Kidney capillary endothelial cell (primary cell): ENCODE measurements around the gene PPP2R2C.

Source experiments
- DNase-seq: peaks from one replicate; pipeline ENCODE4 v3.0.0-alpha.2; 2018; ENCODE audit warnings: low spot score

Gene PPP2R2C

GRCh38 chr4:6345096-6345830 lies 127.2 kb downstream of the PPP2R2C start:
- no peak for DNase-seq

- peak; percentile 27 for DNase-seq
Observed at GRCh38 chr4:6343939-6344408, 128.4 kb downstream of the PPP2R2C start.

- DNase-seq = no peak
Observed at GRCh38 chr4:6342530-6343293, 129.7 kb downstream of the PPP2R2C start.

- no peak for DNase-seq
Observed at GRCh38 chr4:6341696-6342095, 130.7 kb downstream of the PPP2R2C start.

GRCh38 chr4:6340446-6341015 lies 131.9 kb downstream of the PPP2R2C start:
- DNase-seq = no peak

- no peak for DNase-seq
Observed at GRCh38 chr4:6339818-6340445, 132.5 kb downstream of the PPP2R2C start.

GRCh38 chr4:6338951-6339817 lies 133.2 kb downstream of the PPP2R2C start:
- no peak for DNase-seq

GRCh38 chr4:6338175-6338950 lies 134.1 kb downstream of the PPP2R2C start:
- DNase-seq = no peak

- DNase-seq = no peak
Observed at GRCh38 chr4:6337331-6337935, 135.0 kb downstream of the PPP2R2C start.

GRCh38 chr4:6336166-6336565 lies 136.2 kb downstream of the PPP2R2C start:
- no peak for DNase-seq

GRCh38 chr4:6335040-6335590 lies 137.3 kb downstream of the PPP2R2C start:
- no peak for DNase-seq

- no peak for DNase-seq
Observed at GRCh38 chr4:6334203-6334887, 138.1 kb downstream of the PPP2R2C start.

GRCh38 chr4:6333301-6334202 lies 138.9 kb downstream of the PPP2R2C start:
- DNase-seq = no peak

- DNase-seq = no peak
Observed at GRCh38 chr4:6332669-6333050, 139.8 kb downstream of the PPP2R2C start.

- DNase-seq = no peak
Observed at GRCh38 chr4:6332042-6332668, 140.3 kb downstream of the PPP2R2C start.

GRCh38 chr4:6331468-6331867 lies 140.9 kb downstream of the PPP2R2C start:
- DNase-seq = no peak

- DNase-seq = no peak
Observed at GRCh38 chr4:6331018-6331417, 141.4 kb downstream of the PPP2R2C start.

- no peak for DNase-seq
Observed at GRCh38 chr4:6330384-6330767, 142.0 kb downstream of the PPP2R2C start.
